ENCODE results near the gene ARL2. TPM values are rescaled to one million over a fixed set of nuclear protein-coding genes. Genes with fewer than 3 reads are reported as not detected.

The ARL2 gene
- total RNA-seq, 2 donors from 2014 or later = 127 to 199 TPM

GRCh38 chr11:65027213-65028067 lies 13.5 kb downstream of the ARL2 start, which contains the start of gene SNX15:
SNX15 (plus strand) TSS chr11:65027439; CDS start chr11:65027538, 99 bp downstream.
- Mint-ChIP-seq H3K4me1 (no peaks in the 10 kb centered on the region), H3K4me3 (peak within 1 kb of the TSS; percentile 67), H3K27ac (peak within 1 kb of the TSS; percentile 82), H3K36me3 (ENCODE audit: low read depth) (peaks cover 4% of the 10 kb centered on the region), H3K9me3 (no peaks in the 10 kb centered on the region), H3K27me3 (ENCODE audit: insufficient read depth) (no peaks in the 10 kb centered on the region)
- Histone ChIP-seq H3K9me3 (ENCODE audit: control insufficient read depth, low read length) (no peaks in the 10 kb centered on the region), H3K36me3 (ENCODE audit: control insufficient read depth, insufficient read depth, low read length) (no peaks in the 10 kb centered on the region), H3K9ac (ENCODE audit: extremely low read depth, low read length, poor library complexity, severe bottlenecking) (peak within 1 kb of the TSS; percentile 58), H3K27me3 (ENCODE audit: control insufficient read depth, insufficient read depth, low read length, poor library complexity, severe bottlenecking) (no peaks in the 10 kb centered on the region), H3K4me1 (ENCODE audit: control insufficient read depth, insufficient read depth, low read length) (no peaks in the 10 kb centered on the region), H3K27ac (ENCODE audit: low read depth, low read length) (peak within 1 kb of the TSS; percentile 62), H3K4me3 (ENCODE audit: low read length) (peak within 1 kb of the TSS; percentile 83)
- DNase-seq = peak; percentile 97
- 0 to 1% methylated on average over 17 to 49 of the region's 51 CpGs for WGBS, 2 experiments (ENCODE audit: insufficient coverage in 1 of 2, insufficient read length in 1 of 2)
- TF ChIP-seq CTCF (conservative IDR thresholded peaks at IDR 0.05) = peak; percentile 93

GRCh38 chr11:65032216-65032615 lies 18.3 kb downstream of the ARL2 start:
- Mint-ChIP-seq H3K36me3 (ENCODE audit: low read depth) (peaks cover 13% of the 10 kb centered on the region), H3K9me3 (no peaks in the 10 kb centered on the region), H3K4me1 (no peaks in the 10 kb centered on the region), H3K4me3 (no peak overlapping the region), H3K27ac (no peak overlapping the region), H3K27me3 (ENCODE audit: insufficient read depth) (no peaks in the 10 kb centered on the region)
- WGBS, 2 experiments (ENCODE audit: insufficient coverage in 1 of 2, insufficient read length in 1 of 2) = 85 to 87% methylated on average over 10 to 13 of the region's 13 CpGs
- peak; percentile 35 for TF ChIP-seq CTCF (conservative IDR thresholded peaks at IDR 0.05)
- Histone ChIP-seq H3K4me3 (ENCODE audit: low read length) (no peak overlapping the region), H3K9ac (ENCODE audit: extremely low read depth, low read length, poor library complexity, severe bottlenecking) (no peak overlapping the region), H3K4me1 (ENCODE audit: control insufficient read depth, insufficient read depth, low read length) (no peaks in the 10 kb centered on the region), H3K9me3 (ENCODE audit: control insufficient read depth, low read length) (no peaks in the 10 kb centered on the region), H3K27me3 (ENCODE audit: control insufficient read depth, insufficient read depth, low read length, poor library complexity, severe bottlenecking) (no peaks in the 10 kb centered on the region), H3K27ac (ENCODE audit: low read depth, low read length) (no peak overlapping the region), H3K36me3 (ENCODE audit: control insufficient read depth, insufficient read depth, low read length) (no peaks in the 10 kb centered on the region)
- no peak for DNase-seq

GRCh38 chr11:65034423-65034822 lies 20.5 kb downstream of the ARL2 start:
- Histone ChIP-seq H3K4me1 (ENCODE audit: control insufficient read depth, insufficient read depth, low read length) (no peaks in the 10 kb centered on the region), H3K27ac (ENCODE audit: low read depth, low read length) (no peak overlapping the region), H3K9ac (ENCODE audit: extremely low read depth, low read length, poor library complexity, severe bottlenecking) (no peak overlapping the region), H3K27me3 (ENCODE audit: control insufficient read depth, insufficient read depth, low read length, poor library complexity, severe bottlenecking) (no peaks in the 10 kb centered on the region), H3K4me3 (ENCODE audit: low read length) (no peak overlapping the region), H3K9me3 (ENCODE audit: control insufficient read depth, low read length) (no peaks in the 10 kb centered on the region), H3K36me3 (ENCODE audit: control insufficient read depth, insufficient read depth, low read length) (peaks cover 5% of the 10 kb centered on the region)
- 91 to 100% methylated on average over 2 of the region's 2 CpGs for WGBS, 2 experiments (ENCODE audit: insufficient coverage in 1 of 2, insufficient read length in 1 of 2)
- Mint-ChIP-seq H3K4me1 (no peaks in the 10 kb centered on the region), H3K27ac (no peak overlapping the region), H3K27me3 (ENCODE audit: insufficient read depth) (no peaks in the 10 kb centered on the region), H3K4me3 (no peak overlapping the region), H3K36me3 (ENCODE audit: low read depth) (peaks cover 22% of the 10 kb centered on the region), H3K9me3 (no peaks in the 10 kb centered on the region)
- TF ChIP-seq CTCF (conservative IDR thresholded peaks at IDR 0.05) = no peak
- DNase-seq = no peak

All from endodermal cell (in vitro differentiated cells).